Urothelium cell line (cell line): ENCODE measurements around the gene SORBS2.

Experiments
- DNase-seq: peaks from one replicate; pipeline ENCODE4 v3.0.0; 2011; ENCODE audit warnings: low spot score, mixed read lengths
- FAIRE-seq: peaks from 2 replicates; lab custom pipeline; 2011; peaks lifted over from hg19 to GRCh38; lab: Jason Lieb, UNC

Gene SORBS2

GRCh38 chr4:185741795-185742194 is 70.2 kb downstream of the SORBS2 start:
- FAIRE-seq (no peak), DNase-seq (no peak)

GRCh38 chr4:185740471-185740873 is 71.5 kb downstream of the SORBS2 start:
- FAIRE-seq (no peak), DNase-seq (no peak)

GRCh38 chr4:185738820-185739219 is 73.2 kb downstream of the SORBS2 start:
- FAIRE-seq (no peak), DNase-seq (no peak)

GRCh38 chr4:185738038-185738552 is 73.9 kb downstream of the SORBS2 start:
- FAIRE-seq (no peak), DNase-seq (no peak)

GRCh38 chr4:185737489-185738037 is 74.4 kb downstream of the SORBS2 start:
- FAIRE-seq (no peak), DNase-seq (no peak)

GRCh38 chr4:185736882-185737281 is 75.1 kb downstream of the SORBS2 start:
- FAIRE-seq, result no peak
- no peak for DNase-seq

- DNase-seq (no peak), FAIRE-seq (no peak)
Observed at GRCh38 chr4:185735866-185736400, 76.1 kb downstream of the SORBS2 start.

- FAIRE-seq, result no peak
- DNase-seq, result no peak
Observed at GRCh38 chr4:185734930-185735329, 77.1 kb downstream of the SORBS2 start.

GRCh38 chr4:185734214-185734613 is 77.8 kb downstream of the SORBS2 start:
- DNase-seq (no peak), FAIRE-seq (no peak)

GRCh38 chr4:185730849-185731608 is 81.0 kb downstream of the SORBS2 start:
- DNase-seq, result no peak
- no peak for FAIRE-seq

GRCh38 chr4:185730387-185730786 is 81.6 kb downstream of the SORBS2 start:
- FAIRE-seq (no peak), DNase-seq (peak; percentile 42)

GRCh38 chr4:185729391-185729804 is 82.6 kb downstream of the SORBS2 start:
- FAIRE-seq, result no peak
- DNase-seq, result no peak

GRCh38 chr4:185728893-185729292 is 83.1 kb downstream of the SORBS2 start:
- FAIRE-seq, result no peak
- no peak for DNase-seq

GRCh38 chr4:185726931-185727330 is 85.1 kb downstream of the SORBS2 start:
- no peak for FAIRE-seq

GRCh38 chr4:185723631-185724260 is 88.2 kb downstream of the SORBS2 start:
- no peak for FAIRE-seq

More at GRCh38 chr4:185726931-185727330, 85.1 kb downstream of the SORBS2 start:
- no peak for DNase-seq

GRCh38 chr4:185722029-185722316 is 90.0 kb downstream of the SORBS2 start:
- DNase-seq, result no peak
- FAIRE-seq, result no peak

More at GRCh38 chr4:185723631-185724260, 88.2 kb downstream of the SORBS2 start:
- DNase-seq, result no peak

GRCh38 chr4:185721190-185722028 is 90.6 kb downstream of the SORBS2 start:
- FAIRE-seq (no peak), DNase-seq (no peak)

- DNase-seq (no peak), FAIRE-seq (no peak)
Observed at GRCh38 chr4:185719500-185719858, 92.5 kb downstream of the SORBS2 start.

- DNase-seq, result no peak
- FAIRE-seq, result no peak
Observed at GRCh38 chr4:185718578-185719499, 93.2 kb downstream of the SORBS2 start.

- DNase-seq (no peak), FAIRE-seq (no peak)
Observed at GRCh38 chr4:185717377-185717741, 94.6 kb downstream of the SORBS2 start.
